B cell (primary cell): ENCODE data around the gene HIRIP3. TPM values are rescaled to one million over a fixed set of nuclear protein-coding genes. Genes with fewer than 3 reads are reported as not detected.
"Not testable (repeated sequence)": the region's sequence is repeated elsewhere in the genome, so short reads cannot be mapped to it uniquely, and the experiment has no call there.

Source experiments
- ATAC-seq: fragments of 200-7000 bp; cut with Tn5 transposase; one replicate; pipeline ENCODE4 v1.10.0; 2021; ENCODE audit warnings: low read depth, mild to moderate bottlenecking, moderate number of reproducible peaks, moderate library complexity
- CTCF ChIA-PET: fragments of 350-600 bp; sonication (Branson Sonifier 250); formaldehyde crosslinking; loops from one replicate; lab custom pipeline; 2021; ENCODE audit warnings: antibody characterized with exemption, inconsistent platforms; lab: Charles Lee
- POLR2A ChIA-PET: fragments of 350-600 bp; sonication (Branson Sonifier 250); formaldehyde crosslinking; loops from one replicate; lab custom pipeline; 2021; ENCODE audit warnings: antibody characterized with exemption; lab: Charles Lee
- DNase-seq: peaks from one replicate; pipeline ENCODE4 v3.0.0; 2013
- H2AFZ ChIP-seq: 2 replicates; pipeline ENCODE4 v1.6.1; 2012; ENCODE audit warnings: mild to moderate bottlenecking, low read depth, low read length; ENCODE audit not compliant: insufficient read depth, poor library complexity, severe bottlenecking
- H3K27ac ChIP-seq, 2 donors: 1 replicate in 1 of 2; 2 replicates in 1 of 2; pipeline ENCODE4 v1.5.1; 2012 to 2013; ENCODE audit warnings: low read length in 2 of 2, mild to moderate bottlenecking in 2 of 2, moderate library complexity in 1 of 2
- H3K27me3 ChIP-seq, 4 experiments: fragments of 200-600 bp in 1 of 4; sonication (generic) in 1 of 4; replicated peaks in 1 of 4; 1 replicate in 2 of 4; 2 replicates in 2 of 4; pipeline versions ENCODE4 v1.6.1 to v1.7.0; 2013 to 2016; ENCODE audit warnings: low read length in 3 of 4, mild to moderate bottlenecking in 2 of 4, mixed read lengths in 1 of 4, moderate library complexity in 1 of 4; ENCODE audit not compliant: insufficient read depth in 4 of 4, control insufficient read depth in 3 of 4; ENCODE audit errors: control extremely low read depth in 1 of 4
- H3K36me3 ChIP-seq, 2 experiments: replicated peaks in 1 of 2; 1 replicate in 1 of 2; 2 replicates in 1 of 2; pipeline versions ENCODE4 v1.6.1 to v1.7.1; 2013; ENCODE audit warnings: low read length in 1 of 2; ENCODE audit not compliant: insufficient read depth in 2 of 2, control insufficient read depth in 1 of 2; ENCODE audit errors: control extremely low read depth in 1 of 2, extremely low read depth in 1 of 2
- H3K4me1 ChIP-seq, 2 donors: fragments of 200-600 bp in 1 of 2; sonication (generic) in 1 of 2; 1 replicate in 1 of 2; 2 replicates in 1 of 2; pipeline versions ENCODE4 v1.5.1 to v1.6.1; 2013 to 2017; ENCODE audit warnings: low read length in 2 of 2; ENCODE audit not compliant: control insufficient read depth in 2 of 2, insufficient read depth in 2 of 2
- H3K4me2 ChIP-seq: replicated peaks from 2 replicates; pipeline ENCODE3; 2012; ENCODE audit warnings: mild to moderate bottlenecking, low read depth, low read length; ENCODE audit not compliant: poor library complexity, severe bottlenecking
- H3K4me3 ChIP-seq, 5 experiments: fragments of 200-600 bp in 1 of 5; sonication (generic) in 1 of 5; 1 replicate in 3 of 5; 2 replicates in 2 of 5; pipeline versions ENCODE4 v1.5.1 to v1.7.0; 2011 to 2016; ENCODE audit warnings: low read length in 4 of 5, mild to moderate bottlenecking in 4 of 5, low read depth in 2 of 5, control low read depth in 1 of 5, moderate library complexity in 1 of 5; ENCODE audit not compliant: insufficient read depth in 1 of 5; ENCODE audit errors: control extremely low read depth in 1 of 5, extremely low read depth in 1 of 5
- H3K79me2 ChIP-seq: fragments of 200-600 bp; sonication (generic); one replicate; pipeline ENCODE4 v1.6.0; 2016; ENCODE audit warnings: low read length; ENCODE audit not compliant: control insufficient read depth, insufficient read depth
- H3K9ac ChIP-seq: fragments of 200-600 bp; sonication (generic); 2 replicates; pipeline ENCODE4 v1.6.1; 2017; ENCODE audit warnings: mild to moderate bottlenecking, low read length, moderate library complexity
- H3K9me3 ChIP-seq, 3 donors: one replicate each; pipeline versions ENCODE4 v1.6.1 to v1.7.1; 2013; ENCODE audit warnings: low read length in 2 of 3; ENCODE audit not compliant: control insufficient read depth in 2 of 3, insufficient read depth in 1 of 3; ENCODE audit errors: control extremely low read depth in 1 of 3
- H4K20me1 ChIP-seq: 2 replicates; pipeline ENCODE4 v1.6.0; 2012; ENCODE audit warnings: mild to moderate bottlenecking, low read length; ENCODE audit not compliant: insufficient read depth, control insufficient read depth, poor library complexity, severe bottlenecking
- H3K27ac Mint-ChIP-seq: one replicate; pipeline ENCODE4 v1.8.0; 2021; ENCODE audit warnings: mixed read lengths
- H3K27me3 Mint-ChIP-seq: one replicate; pipeline ENCODE4 v1.8.0; 2021; ENCODE audit warnings: mixed read lengths
- H3K4me1 Mint-ChIP-seq: one replicate; pipeline ENCODE4 v1.8.0; 2021; ENCODE audit warnings: mixed read lengths
- H3K4me3 Mint-ChIP-seq: one replicate; pipeline ENCODE4 v1.8.0; 2021; ENCODE audit warnings: mixed read lengths
- H3K9me3 Mint-ChIP-seq: one replicate; pipeline ENCODE4 v1.8.0; 2022; ENCODE audit warnings: mixed read lengths; ENCODE audit not compliant: insufficient read depth
- EZH2 ChIP-seq: IDR thresholded peaks from 2 replicates; pipeline ENCODE4 v1.6.1; 2012; ENCODE audit warnings: borderline replicate concordance, low read depth, mild to moderate bottlenecking, moderate library complexity, low read length; ENCODE audit not compliant: insufficient read depth, poor library complexity, severe bottlenecking
- WGBS: methylation state at CpG from one replicate; pipeline ENCODE4 v1.1.5; 2013; ENCODE audit warnings: missing lambda C conversion rate; ENCODE audit not compliant: insufficient coverage; 5-methylcytosine and 5-hydroxymethylcytosine counted together
- intact Hi-C: fragments of 100-400 bp; cut with micrococcal nuclease; formaldehyde crosslinking; loops from one replicate; pipeline ENCODE4 v1.10.0; 2022
- polyA plus RNA-seq: library from polyadenylated mRNA; depleted of rRNA; stranded (reverse); fragments of >200 nt; gene quantifications from 2 replicates; pipeline ENCODE4 v1.2.3, GENCODE V29; 2012
- total RNA-seq, 2 donors: library from RNA; stranded (reverse); fragments of 120-200 nt in 1 of 2; gene quantifications; 1 replicate in 1 of 2; 2 replicates in 1 of 2; pipeline versions ENCODE4 v1.2.3 to v1.2.4, GENCODE V29; 2013 to 2022
- TF ChIP-seq, protein P1 (sequence below): fragments of 200-600 bp; IDR thresholded peaks from one replicate; pipeline ENCODE4 v1.8.0; 2022; ENCODE audit warnings: antibody characterized with exemption, mild to moderate bottlenecking

Gene HIRIP3
- total and polyA plus RNA-seq, 2 donors (not counting 1 experiment from before 2014, with no cell fraction given), result 12.2 to 13.9 TPM

DNA sequence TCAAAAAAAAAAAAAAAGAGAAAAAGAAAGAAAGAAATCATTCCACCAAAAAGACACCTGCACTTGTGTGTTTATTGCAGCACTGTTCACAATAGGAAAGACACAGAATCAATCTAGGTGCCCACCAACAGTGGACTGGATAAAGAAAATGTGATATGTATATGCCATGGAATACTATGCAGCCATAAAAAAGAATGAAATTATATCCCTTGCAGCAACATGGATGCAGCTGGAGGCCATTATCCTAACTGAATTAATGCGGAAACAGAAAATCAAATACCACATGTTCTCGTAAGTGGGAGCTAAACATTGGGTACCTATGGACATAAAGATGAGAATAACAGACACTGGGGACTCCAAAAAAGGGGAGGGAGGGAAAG, 21.9 kb upstream of the HIRIP3 start:
- H3K27me3 Mint-ChIP-seq, result peaks cover 4% of the 10 kb centered on the region
- CTCF ChIA-PET, result interaction anchor here (1.0 to 3.8 kb wide), 3 partner anchors 12 to 294 kb away, joined by 3 to 18 read pairs (median 4); partner anchors contain the start of gene TLCD3B
- Histone ChIP-seq H3K4me1 (peaks cover 6 to 11% of the 10 kb centered on the region in 2 donors), H3K36me3 (no peaks in the 10 kb centered on the region), H3K27ac (no peak overlapping the region), H4K20me1 (no peaks in the 10 kb centered on the region), H3K4me2 (no peak overlapping the region), H3K79me2 (no peaks in the 10 kb centered on the region), H2AFZ (no peak overlapping the region), H3K4me3 (no peak overlapping the region), H3K9me3 (peaks cover 0 to 3% (median 0%) of the 10 kb centered on the region in 3 donors), H3K27me3 (peaks cover 0 to 1% (median under 1%) of the 10 kb centered on the region in 4 experiments), H3K9ac (no peak overlapping the region)
- H3K4me3 Mint-ChIP-seq, result no peak overlapping the region
- peaks cover 16% of the 10 kb centered on the region for H3K4me1 Mint-ChIP-seq
- POLR2A ChIA-PET, result no interaction called here
- no CpG with 5 or more reads among the region's 2 CpGs for WGBS
- no peak for TF ChIP-seq EZH2
- TF ChIP-seq, protein P1, sequence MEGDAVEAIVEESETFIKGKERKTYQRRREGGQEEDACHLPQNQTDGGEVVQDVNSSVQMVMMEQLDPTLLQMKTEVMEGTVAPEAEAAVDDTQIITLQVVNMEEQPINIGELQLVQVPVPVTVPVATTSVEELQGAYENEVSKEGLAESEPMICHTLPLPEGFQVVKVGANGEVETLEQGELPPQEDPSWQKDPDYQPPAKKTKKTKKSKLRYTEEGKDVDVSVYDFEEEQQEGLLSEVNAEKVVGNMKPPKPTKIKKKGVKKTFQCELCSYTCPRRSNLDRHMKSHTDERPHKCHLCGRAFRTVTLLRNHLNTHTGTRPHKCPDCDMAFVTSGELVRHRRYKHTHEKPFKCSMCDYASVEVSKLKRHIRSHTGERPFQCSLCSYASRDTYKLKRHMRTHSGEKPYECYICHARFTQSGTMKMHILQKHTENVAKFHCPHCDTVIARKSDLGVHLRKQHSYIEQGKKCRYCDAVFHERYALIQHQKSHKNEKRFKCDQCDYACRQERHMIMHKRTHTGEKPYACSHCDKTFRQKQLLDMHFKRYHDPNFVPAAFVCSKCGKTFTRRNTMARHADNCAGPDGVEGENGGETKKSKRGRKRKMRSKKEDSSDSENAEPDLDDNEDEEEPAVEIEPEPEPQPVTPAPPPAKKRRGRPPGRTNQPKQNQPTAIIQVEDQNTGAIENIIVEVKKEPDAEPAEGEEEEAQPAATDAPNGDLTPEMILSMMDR, result no peak
- intact Hi-C loops, result no loop called here
- ATAC-seq (no peak), DNase-seq (no peak)
- H3K9me3 Mint-ChIP-seq, result no peaks in the 10 kb centered on the region
- H3K27ac Mint-ChIP-seq, result no peak overlapping the region

- no peaks in the 10 kb centered on the region for H4K20me1 ChIP-seq
- no peak overlapping the region for H3K4me3 Mint-ChIP-seq
- DNase-seq (no peak), ATAC-seq (no peak)
- no peak overlapping the region for H3K4me3 ChIP-seq
- H3K27ac Mint-ChIP-seq, result no peak overlapping the region
- no peak overlapping the region for H3K4me2 ChIP-seq
- H3K27me3 Mint-ChIP-seq, result peaks cover 8% of the 10 kb centered on the region
- H3K9me3 ChIP-seq, result peaks cover 0 to 6% (median 0%) of the 10 kb centered on the region in 3 donors
- intact Hi-C loops, result no loop called here
- peaks cover 0 to 7% (median 6%) of the 10 kb centered on the region in 4 experiments for H3K27me3 ChIP-seq
- no peak overlapping the region for H3K9ac ChIP-seq
- no peaks in the 10 kb centered on the region for H3K79me2 ChIP-seq
- TF ChIP-seq, protein P1, result no peak
- no peak for TF ChIP-seq EZH2
- 100% methylated on average over 2 of the region's 8 CpGs for WGBS
- CTCF ChIA-PET, result interaction anchor here (1.0 to 3.8 kb wide), 3 partner anchors 12 to 294 kb away, joined by 3 to 18 read pairs (median 4); partner anchors contain the start of gene TLCD3B
- no peak overlapping the region for H3K27ac ChIP-seq
- H3K4me1 Mint-ChIP-seq, result peaks cover 20% of the 10 kb centered on the region
- POLR2A ChIA-PET, result no interaction called here
- H3K36me3 ChIP-seq, result no peaks in the 10 kb centered on the region
- peaks cover 11 to 14% of the 10 kb centered on the region in 2 donors for H3K4me1 ChIP-seq
- H2AFZ ChIP-seq, result no peak overlapping the region
- H3K9me3 Mint-ChIP-seq, result no peaks in the 10 kb centered on the region
Observed at GRCh38 chr16:30016555-30017276, 21.3 kb upstream of the HIRIP3 start.

GRCh38 chr16:30015450-30015849, 20.0 kb upstream of the HIRIP3 start:
- ATAC-seq, intact Hi-C loops, H3K9ac ChIP-seq, H3K9me3 ChIP-seq, H3K27ac ChIP-seq, DNase-seq, H3K27ac Mint-ChIP-seq, H3K4me3 ChIP-seq, H3K36me3 ChIP-seq, H3K79me2 ChIP-seq, H3K9me3 Mint-ChIP-seq, H3K4me2 ChIP-seq, H3K4me3 Mint-ChIP-seq, H3K27me3 Mint-ChIP-seq, H4K20me1 ChIP-seq, H2AFZ ChIP-seq: not testable (repeated sequence)
- peaks cover 0 to 16% (median 11%) of the 10 kb centered on the region in 4 experiments for H3K27me3 ChIP-seq
- 96% methylated on average over 4 of the region's 7 CpGs for WGBS
- H3K4me1 Mint-ChIP-seq, result peaks cover 12% of the 10 kb centered on the region
- ChIA-PET POLR2A (interaction anchor here (0.7 kb wide), 1 partner anchor 10 kb away, joined by 4 read pairs; no protein-coding TSS in a partner anchor), CTCF (interaction anchor here (0.6 kb wide), 1 partner anchor 33 kb away, joined by 5 read pairs; no protein-coding TSS in a partner anchor)
- peaks cover 11 to 16% of the 10 kb centered on the region in 2 donors for H3K4me1 ChIP-seq
